OCI-LY1 (cell line): Measurements from ENCODE around the gene VLDLR.

ENCODE experiments used
- H2AFZ ChIP-seq: fragments of 200-600 bp; sonication (generic), shearing (Covaris generic); 2 replicates; pipeline ENCODE4 v1.6.0; 2014; ENCODE audit warnings: antibody characterized with exemption, mild to moderate bottlenecking, low read length
- H3F3A ChIP-seq: fragments of 200-600 bp; sonication (generic), shearing (Covaris generic); 2 replicates; pipeline ENCODE4 v1.6.0; 2014; ENCODE audit warnings: mild to moderate bottlenecking, antibody characterized with exemption, low read length, moderate library complexity; ENCODE audit not compliant: insufficient read depth
- H3K27ac ChIP-seq: fragments of 200-600 bp; sonication (generic); 2 replicates; pipeline ENCODE4 v1.5.1; 2014; ENCODE audit warnings: low read length, mixed run types, mild to moderate bottlenecking, low read depth; ENCODE audit not compliant: poor library complexity, severe bottlenecking
- H3K27me3 ChIP-seq: fragments of 200-600 bp; sonication (generic); 2 replicates; pipeline ENCODE4 v1.6.0; 2014; ENCODE audit warnings: antibody characterized with exemption, mild to moderate bottlenecking, low read length, moderate library complexity; ENCODE audit not compliant: insufficient read depth
- H3K36me3 ChIP-seq: fragments of 200-600 bp; sonication (generic); 2 replicates; pipeline ENCODE4 v1.6.1; 2014; ENCODE audit warnings: mild to moderate bottlenecking, antibody characterized with exemption, low read length, moderate library complexity, mixed read lengths; ENCODE audit not compliant: insufficient read depth
- H3K4me1 ChIP-seq: fragments of 200-600 bp; sonication (generic); 2 replicates; pipeline ENCODE4 v1.5.1; 2014; ENCODE audit warnings: mild to moderate bottlenecking, low read length, moderate library complexity; ENCODE audit not compliant: insufficient read depth, severe bottlenecking
- H3K4me2 ChIP-seq: fragments of 200-600 bp; sonication (generic), shearing (Covaris generic); 2 replicates; pipeline ENCODE4 v1.6.1; 2014; ENCODE audit warnings: low read length
- H3K4me3 ChIP-seq: fragments of 200-600 bp; sonication (generic); 2 replicates; pipeline ENCODE4 v1.5.1; 2014; ENCODE audit warnings: low read length, low read depth, mild to moderate bottlenecking, mixed read lengths; ENCODE audit not compliant: poor library complexity, severe bottlenecking
- H3K79me2 ChIP-seq: fragments of 200-600 bp; shearing (Covaris generic); 2 replicates; pipeline ENCODE4 v1.6.1; 2016; ENCODE audit warnings: mixed run types, low read length, mixed read lengths; ENCODE audit not compliant: insufficient read depth
- H3K9ac ChIP-seq: fragments of 200-600 bp; sonication (generic), shearing (Covaris generic); 2 replicates; pipeline ENCODE4 v1.6.1; 2014; ENCODE audit warnings: mild to moderate bottlenecking, low read length, mixed read lengths
- H3K9me2 ChIP-seq: fragments of 200-600 bp; sonication (generic), shearing (Covaris generic); 2 replicates; pipeline ENCODE4 v1.6.1; 2014; ENCODE audit warnings: low read depth, mild to moderate bottlenecking, low read length, mixed read lengths
- H3K9me3 ChIP-seq: fragments of 200-600 bp; shearing (Covaris generic); 2 replicates; pipeline ENCODE4 v1.6.1; 2014; ENCODE audit warnings: low read length, mixed read lengths
- H4K20me1 ChIP-seq: fragments of 200-600 bp; sonication (generic), shearing (Covaris generic); 2 replicates; pipeline ENCODE4 v1.6.0; 2016; ENCODE audit warnings: mild to moderate bottlenecking, low read length; ENCODE audit not compliant: insufficient read depth
- EZH2 ChIP-seq: fragments of 200-600 bp; sonication (generic), shearing (Covaris generic); IDR thresholded peaks from 2 replicates; pipeline ENCODE4 v1.8.0; 2017; ENCODE audit warnings: borderline replicate concordance, mixed run types, mild to moderate bottlenecking, antibody characterized with exemption, low read length, moderate library complexity, mixed read lengths
- TF ChIP-seq, protein P1 (sequence below): fragments of 200-600 bp; sonication (generic), shearing (Covaris generic); IDR thresholded peaks from 2 replicates; pipeline ENCODE4 v1.5.1; 2017; ENCODE audit warnings: mild to moderate bottlenecking, antibody characterized with exemption, low read length, moderate library complexity, mixed read lengths

VLDLR gene

DNA sequence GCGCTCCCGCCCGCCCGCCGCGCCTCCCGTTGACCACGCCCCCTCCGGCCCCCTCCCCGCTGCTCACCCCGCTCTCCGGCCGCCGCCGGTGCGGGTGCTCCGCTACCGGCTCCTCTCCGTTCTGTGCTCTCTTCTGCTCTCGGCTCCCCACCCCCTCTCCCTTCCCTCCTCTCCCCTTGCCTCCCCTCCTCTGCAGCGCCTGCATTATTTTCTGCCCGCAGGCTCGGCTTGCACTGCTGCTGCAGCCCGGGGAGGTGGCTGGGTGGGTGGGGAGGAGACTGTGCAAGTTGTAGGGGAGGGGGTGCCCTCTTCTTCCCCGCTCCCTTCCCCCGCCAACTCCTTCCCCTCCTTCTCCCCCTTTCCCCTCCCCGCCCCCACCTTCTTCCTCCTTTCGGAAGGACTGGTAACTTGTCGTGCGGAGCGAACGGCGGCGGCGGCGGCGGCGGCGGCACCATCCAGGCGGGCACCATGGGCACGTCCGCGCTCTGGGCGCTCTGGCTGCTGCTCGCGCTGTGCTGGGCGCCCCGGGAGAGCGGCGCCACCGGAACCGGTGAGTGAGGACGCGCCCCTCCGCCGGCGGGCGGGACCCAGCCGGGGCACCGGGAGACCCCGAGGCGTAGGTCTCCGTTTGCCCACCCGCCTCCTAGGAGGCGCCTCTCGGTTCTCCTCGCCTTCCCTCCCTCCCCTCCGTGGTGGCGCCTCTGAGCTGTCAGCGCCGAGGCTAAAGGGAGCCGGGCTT is at the start of gene VLDLR:
Gene VLDLR, plus strand, starts transcription at position 66 of the 739 bp plus-strand sequence. Its CDS starts 403 bp downstream, at position 469.
- no peaks in the 10 kb centered on the region for H3K36me3 ChIP-seq
- peak within 1 kb of the TSS; percentile 69 for H3K4me2 ChIP-seq
- TF ChIP-seq, protein P1, sequence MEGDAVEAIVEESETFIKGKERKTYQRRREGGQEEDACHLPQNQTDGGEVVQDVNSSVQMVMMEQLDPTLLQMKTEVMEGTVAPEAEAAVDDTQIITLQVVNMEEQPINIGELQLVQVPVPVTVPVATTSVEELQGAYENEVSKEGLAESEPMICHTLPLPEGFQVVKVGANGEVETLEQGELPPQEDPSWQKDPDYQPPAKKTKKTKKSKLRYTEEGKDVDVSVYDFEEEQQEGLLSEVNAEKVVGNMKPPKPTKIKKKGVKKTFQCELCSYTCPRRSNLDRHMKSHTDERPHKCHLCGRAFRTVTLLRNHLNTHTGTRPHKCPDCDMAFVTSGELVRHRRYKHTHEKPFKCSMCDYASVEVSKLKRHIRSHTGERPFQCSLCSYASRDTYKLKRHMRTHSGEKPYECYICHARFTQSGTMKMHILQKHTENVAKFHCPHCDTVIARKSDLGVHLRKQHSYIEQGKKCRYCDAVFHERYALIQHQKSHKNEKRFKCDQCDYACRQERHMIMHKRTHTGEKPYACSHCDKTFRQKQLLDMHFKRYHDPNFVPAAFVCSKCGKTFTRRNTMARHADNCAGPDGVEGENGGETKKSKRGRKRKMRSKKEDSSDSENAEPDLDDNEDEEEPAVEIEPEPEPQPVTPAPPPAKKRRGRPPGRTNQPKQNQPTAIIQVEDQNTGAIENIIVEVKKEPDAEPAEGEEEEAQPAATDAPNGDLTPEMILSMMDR = peak; percentile 16; the same call in 1 of the 2 replicates
- no peak for TF ChIP-seq EZH2
- H3K4me1 ChIP-seq = peaks cover 11% of the 10 kb centered on the region
- H4K20me1 ChIP-seq = peaks cover 2% of the 10 kb centered on the region; the same call in 1 of the 2 replicates
- H3K79me2 ChIP-seq = no peaks in the 10 kb centered on the region
- no peaks in the 10 kb centered on the region for H3F3A ChIP-seq
- H3K27ac ChIP-seq = no peak within 1 kb of the TSS
- H3K9ac ChIP-seq = peak within 1 kb of the TSS; percentile 63
- H3K4me3 ChIP-seq = peak within 1 kb of the TSS; percentile 79
- H3K9me3 ChIP-seq = no peaks in the 10 kb centered on the region
- H2AFZ ChIP-seq = peak within 1 kb of the TSS; percentile 53; the same call in 1 of the 2 replicates
- H3K9me2 ChIP-seq = no peaks in the 10 kb centered on the region
- no peaks in the 10 kb centered on the region for H3K27me3 ChIP-seq

DNA sequence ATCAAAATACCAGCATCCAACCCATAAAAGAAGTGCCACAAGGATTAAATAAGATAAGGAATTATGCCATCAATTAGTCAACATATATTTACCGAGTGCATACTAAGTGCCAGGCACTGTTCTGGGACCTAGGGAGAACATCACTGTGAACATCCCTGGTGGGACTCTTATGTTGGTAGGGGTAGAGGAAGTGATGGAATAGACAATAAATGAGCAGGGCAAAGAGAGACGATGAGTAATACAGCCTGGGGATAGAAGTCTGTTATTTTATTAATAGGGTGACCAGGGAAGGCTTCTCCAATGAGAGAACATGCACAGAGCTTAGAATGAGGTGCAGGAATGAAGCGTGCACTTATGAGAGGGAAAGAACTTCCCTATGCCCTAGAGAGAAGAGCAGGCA is 47.4 kb upstream of the VLDLR start:
- H3K4me1 ChIP-seq = peaks cover 6% of the 10 kb centered on the region
- no peaks in the 10 kb centered on the region for H3K9me3 ChIP-seq
- no peaks in the 10 kb centered on the region for H3K27me3 ChIP-seq
- H3F3A ChIP-seq = no peaks in the 10 kb centered on the region
- H3K27ac ChIP-seq = no peak overlapping the region
- TF ChIP-seq EZH2 = no peak
- TF ChIP-seq, protein P1 = no peak
- H3K79me2 ChIP-seq = no peaks in the 10 kb centered on the region
- no peak overlapping the region for H3K9ac ChIP-seq
- H3K4me2 ChIP-seq = no peak overlapping the region
- no peak overlapping the region for H3K4me3 ChIP-seq
- H3K36me3 ChIP-seq = no peaks in the 10 kb centered on the region
- no peaks in the 10 kb centered on the region for H4K20me1 ChIP-seq
- H2AFZ ChIP-seq = no peak overlapping the region
- H3K9me2 ChIP-seq = no peaks in the 10 kb centered on the region

DNA sequence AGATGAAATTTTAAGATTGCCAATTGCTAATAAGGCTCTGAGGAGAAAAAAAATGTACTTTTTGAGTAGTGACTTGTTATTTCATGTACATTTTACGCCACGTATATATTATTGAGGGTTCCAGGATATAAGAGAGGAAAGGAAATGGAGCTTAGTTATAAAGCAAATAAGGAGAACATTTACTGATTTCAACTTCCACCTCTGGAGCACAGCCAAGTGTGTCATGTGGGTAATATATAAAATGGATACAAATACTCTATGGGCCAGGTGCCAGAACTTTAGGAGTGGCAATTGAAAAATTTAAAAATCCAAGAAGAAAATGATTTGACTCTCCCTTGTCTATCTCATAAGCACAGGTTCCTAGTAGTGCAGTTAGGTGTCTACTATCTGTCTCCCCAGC is 45.0 kb upstream of the VLDLR start:
- Histone ChIP-seq H3K4me3 (no peak overlapping the region), H3K9me2 (no peaks in the 10 kb centered on the region), H4K20me1 (no peaks in the 10 kb centered on the region), H3K9ac (no peak overlapping the region), H3K4me2 (no peak overlapping the region), H3F3A (no peaks in the 10 kb centered on the region), H3K4me1 (no peaks in the 10 kb centered on the region), H3K79me2 (no peaks in the 10 kb centered on the region), H3K27ac (no peak overlapping the region), H2AFZ (no peak overlapping the region), H3K36me3 (no peaks in the 10 kb centered on the region), H3K9me3 (no peaks in the 10 kb centered on the region), H3K27me3 (no peaks in the 10 kb centered on the region)
- TF ChIP-seq, protein P1 = no peak
- TF ChIP-seq EZH2 = no peak
